ENCODE measurements around the gene CYP24A1. TPM values are rescaled to one million over a fixed set of nuclear protein-coding genes. Genes with fewer than 3 reads are reported as not detected.

Gene CYP24A1
- total RNA-seq = 0.04 and 0.82 TPM in 2 replicates

GRCh38 chr20:54173653-54174456 is at the start of gene CYP24A1:
Gene CYP24A1 (minus strand): TSS chr20:54173986. CDS start chr20:54173579, 407 bp downstream.
- peaks cover 22% of the 10 kb centered on the region for H3K27me3 ChIP-seq (ENCODE audit: control insufficient read depth, insufficient read depth, low read length)
- peak within 1 kb of the TSS; percentile 25 for H3K4me3 ChIP-seq (ENCODE audit: low read depth, low read length)
- no peaks in the 10 kb centered on the region for H3K36me3 ChIP-seq (ENCODE audit: control insufficient read depth, insufficient read depth, low read length)
- no peak for TF ChIP-seq CTCF (IDR thresholded peaks at IDR 0.05; ENCODE audit: insufficient read depth, low read length, poor library complexity, severe bottlenecking)
- no peak for DNase-seq (ENCODE audit: low read depth)

- Histone ChIP-seq H3K4me3 (ENCODE audit: low read depth, low read length) (no peak overlapping the region), H3K36me3 (ENCODE audit: control insufficient read depth, insufficient read depth, low read length) (no peaks in the 10 kb centered on the region), H3K27me3 (ENCODE audit: control insufficient read depth, insufficient read depth, low read length) (no peaks in the 10 kb centered on the region)
- no peak for DNase-seq (ENCODE audit: low read depth)
- no peak for TF ChIP-seq CTCF (IDR thresholded peaks at IDR 0.05; ENCODE audit: insufficient read depth, low read length, poor library complexity, severe bottlenecking)
These were observed 49.5 kb upstream of the CYP24A1 start for GRCh38 chr20:54223285-54223684.

- TF ChIP-seq CTCF (IDR thresholded peaks at IDR 0.05; ENCODE audit: insufficient read depth, low read length, poor library complexity, severe bottlenecking) = no peak
- no peak for DNase-seq (ENCODE audit: low read depth)
- Histone ChIP-seq H3K4me3 (ENCODE audit: low read depth, low read length) (no peak overlapping the region), H3K36me3 (ENCODE audit: control insufficient read depth, insufficient read depth, low read length) (no peaks in the 10 kb centered on the region), H3K27me3 (ENCODE audit: control insufficient read depth, insufficient read depth, low read length) (no peaks in the 10 kb centered on the region)
These were observed 48.5 kb upstream of the CYP24A1 start for GRCh38 chr20:54221996-54222890.

- H3K36me3 ChIP-seq (ENCODE audit: control insufficient read depth, insufficient read depth, low read length) = no peaks in the 10 kb centered on the region
- H3K4me3 ChIP-seq (ENCODE audit: low read depth, low read length) = no peak overlapping the region
- DNase-seq (ENCODE audit: low read depth) = no peak
- no peaks in the 10 kb centered on the region for H3K27me3 ChIP-seq (ENCODE audit: control insufficient read depth, insufficient read depth, low read length)
- no peak for TF ChIP-seq CTCF (IDR thresholded peaks at IDR 0.05; ENCODE audit: insufficient read depth, low read length, poor library complexity, severe bottlenecking)
These were observed 47.6 kb upstream of the CYP24A1 start for GRCh38 chr20:54221353-54221752.

GRCh38 chr20:54220722-54221121 is 46.9 kb upstream of the CYP24A1 start:
- H3K36me3 ChIP-seq (ENCODE audit: control insufficient read depth, insufficient read depth, low read length) = no peaks in the 10 kb centered on the region

More at GRCh38 chr20:54220722-54221121, 46.9 kb upstream of the CYP24A1 start:
- Histone ChIP-seq H3K27me3 (ENCODE audit: control insufficient read depth, insufficient read depth, low read length) (no peaks in the 10 kb centered on the region), H3K4me3 (ENCODE audit: low read depth, low read length) (no peak overlapping the region)
- no peak for DNase-seq (ENCODE audit: low read depth)
- no peak for TF ChIP-seq CTCF (IDR thresholded peaks at IDR 0.05; ENCODE audit: insufficient read depth, low read length, poor library complexity, severe bottlenecking)

All from kidney epithelial cell (primary cell).